MG63 (cell line): ENCODE data around the gene HOXA1. TPM values are rescaled to one million over a fixed set of nuclear protein-coding genes. Genes with fewer than 3 reads are reported as not detected.
A peak's percentile ranks its signal among the peaks of the same experiment; 100 is the strongest.

Experiments
- DNase-seq: peaks from one replicate; pipeline ENCODE4 v3.0.0-alpha.2; 2020
- H3K27me3 ChIP-seq: fragments of 250-450 bp; sonication (Bioruptor Pico); 2 replicates; pipeline ENCODE4 v1.5.1; 2020; ENCODE audit warnings: mild to moderate bottlenecking, moderate library complexity
- H3K36me3 ChIP-seq: fragments of 250-450 bp; sonication (Bioruptor Pico); 2 replicates; pipeline ENCODE4 v1.5.1; 2020; ENCODE audit warnings: mild to moderate bottlenecking, moderate library complexity
- H3K4me3 ChIP-seq: fragments of 250-450 bp; sonication (Bioruptor Pico); 2 replicates; pipeline ENCODE4 v1.5.1; 2020; ENCODE audit warnings: mild to moderate bottlenecking, moderate library complexity
- H3K9me3 ChIP-seq: fragments of 250-450 bp; sonication (Bioruptor Pico); 2 replicates; pipeline ENCODE4 v1.5.1; 2020; ENCODE audit warnings: mild to moderate bottlenecking, moderate library complexity
- total RNA-seq: library from RNA; depleted of rRNA; stranded (reverse); fragments of >200 nt; shearing (Covaris generic); gene quantifications from 2 replicates; pipeline ENCODE4 v1.2.3, GENCODE V29; 2014; ENCODE audit warnings: low replicate concordance; rRNA removed

The HOXA1 gene
- 0.27 and 1.1 TPM in 2 replicates for total RNA-seq

DNA sequence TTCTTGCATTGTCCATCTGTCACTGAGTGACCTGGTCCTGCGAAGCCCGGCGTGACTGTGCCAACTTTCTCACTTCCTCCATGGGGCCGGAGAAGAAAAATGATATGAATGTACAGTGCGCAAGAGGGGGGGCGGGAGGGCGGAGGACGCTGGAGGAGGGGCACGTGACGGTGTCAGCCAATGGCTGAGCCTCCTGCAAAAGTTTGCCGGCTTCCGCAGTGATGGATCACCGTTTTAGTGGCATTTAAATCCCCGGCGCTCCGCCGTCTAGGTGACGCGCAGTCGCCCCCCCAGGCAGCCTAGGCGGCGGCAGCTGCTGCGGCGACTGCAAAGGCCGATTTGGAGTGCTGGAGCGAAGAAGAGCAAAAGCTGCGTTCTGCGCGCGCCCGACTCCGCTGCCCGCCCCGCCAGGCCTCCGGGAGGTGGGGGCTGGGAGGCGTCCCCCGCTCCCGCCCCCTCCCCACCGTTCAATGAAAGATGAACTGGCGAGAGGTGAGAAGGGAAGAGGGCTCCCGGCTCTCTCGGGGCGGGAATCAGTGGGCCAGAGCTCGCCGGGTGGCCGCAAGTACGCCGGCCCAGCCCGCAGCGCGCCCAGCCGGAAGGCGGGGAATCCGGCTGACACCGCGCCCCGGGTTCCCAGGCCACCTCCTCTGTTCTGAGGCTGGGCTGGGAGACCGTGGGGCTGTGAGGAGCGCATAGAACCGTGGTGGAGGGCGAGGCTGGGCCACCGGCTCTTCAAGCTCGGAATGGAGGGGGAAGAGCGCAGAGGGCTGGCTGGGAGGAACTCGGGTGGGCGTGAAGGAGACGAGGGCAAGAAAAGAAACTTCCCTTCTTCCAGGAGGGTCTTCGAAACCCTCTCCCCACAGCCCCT is at the start of gene HOXA1:
HOXA1 (minus strand) TSS at position 104 of the 871 bp plus-strand sequence; CDS start at position 16, 88 bp downstream.
- Histone ChIP-seq H3K27me3 (no peaks in the 10 kb centered on the region), H3K36me3 (peaks cover 17% of the 10 kb centered on the region), H3K9me3 (no peaks in the 10 kb centered on the region), H3K4me3 (peak within 1 kb of the TSS; percentile 68)
- peak; percentile 86 for DNase-seq

DNA sequence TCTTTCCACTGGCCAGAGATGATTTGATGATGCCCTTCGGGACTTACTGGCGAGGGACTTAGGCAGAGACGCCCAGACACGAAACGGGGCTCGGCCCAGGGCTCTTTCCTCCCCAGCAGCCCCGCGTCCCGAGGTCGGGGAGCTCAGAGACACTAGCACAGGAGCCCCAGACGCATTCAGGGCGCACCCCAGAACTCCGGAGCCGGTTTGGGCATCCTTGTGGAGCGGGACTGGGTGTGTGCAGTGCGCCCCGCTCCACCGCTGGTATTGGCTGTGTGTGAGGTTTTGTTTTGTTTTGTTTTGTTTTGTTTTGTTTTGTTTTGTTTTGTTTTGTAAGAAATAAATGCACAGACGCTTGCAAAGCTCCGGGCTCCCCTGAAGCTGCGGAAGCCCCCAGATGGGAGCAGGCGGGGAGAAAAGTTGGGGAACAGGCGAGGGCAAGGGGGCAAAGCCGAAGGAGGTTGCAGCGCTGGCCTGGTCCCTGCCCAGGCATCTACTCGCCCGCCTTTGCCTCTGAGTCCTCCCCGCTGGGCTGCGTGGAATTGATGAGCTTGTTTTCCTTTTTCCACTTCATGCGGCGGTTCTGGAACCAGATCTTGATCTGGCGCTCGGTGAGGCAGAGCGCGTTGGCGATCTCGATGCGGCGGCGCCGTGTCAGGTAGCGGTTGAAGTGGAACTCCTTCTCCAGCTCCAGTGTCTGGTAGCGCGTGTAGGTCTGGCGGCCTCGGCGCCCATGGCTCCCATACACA is 49.5 kb upstream of the HOXA1 start:
- no peak for DNase-seq
- peaks cover 20% of the 10 kb centered on the region for H3K36me3 ChIP-seq
- H3K4me3 ChIP-seq = no peak overlapping the region
- H3K27me3 ChIP-seq = no peaks in the 10 kb centered on the region
- H3K9me3 ChIP-seq = no peaks in the 10 kb centered on the region

- Histone ChIP-seq H3K36me3 (peaks cover 23% of the 10 kb centered on the region), H3K27me3 (no peaks in the 10 kb centered on the region), H3K9me3 (no peaks in the 10 kb centered on the region), H3K4me3 (no peak overlapping the region)
- no peak for DNase-seq
Measured at GRCh38 chr7:27144781-27145164, 49.0 kb upstream of the HOXA1 start.

- Histone ChIP-seq H3K27me3 (no peaks in the 10 kb centered on the region), H3K4me3 (no peak overlapping the region), H3K9me3 (no peaks in the 10 kb centered on the region), H3K36me3 (peaks cover 23% of the 10 kb centered on the region)
- no peak for DNase-seq
Measured at GRCh38 chr7:27143950-27144780, 48.4 kb upstream of the HOXA1 start.

GRCh38 chr7:27143023-27143949 is 47.5 kb upstream of the HOXA1 start, which contains the start of gene HOXA5:
TSS of gene HOXA5 (minus strand) at chr7:27143681. CDS start at chr7:27143607, 74 bp downstream.
- no peaks in the 10 kb centered on the region for H3K27me3 ChIP-seq
- H3K36me3 ChIP-seq = peaks cover 23% of the 10 kb centered on the region
- DNase-seq = no peak
- H3K9me3 ChIP-seq = no peaks in the 10 kb centered on the region
- H3K4me3 ChIP-seq = no peak within 1 kb of the TSS

DNA sequence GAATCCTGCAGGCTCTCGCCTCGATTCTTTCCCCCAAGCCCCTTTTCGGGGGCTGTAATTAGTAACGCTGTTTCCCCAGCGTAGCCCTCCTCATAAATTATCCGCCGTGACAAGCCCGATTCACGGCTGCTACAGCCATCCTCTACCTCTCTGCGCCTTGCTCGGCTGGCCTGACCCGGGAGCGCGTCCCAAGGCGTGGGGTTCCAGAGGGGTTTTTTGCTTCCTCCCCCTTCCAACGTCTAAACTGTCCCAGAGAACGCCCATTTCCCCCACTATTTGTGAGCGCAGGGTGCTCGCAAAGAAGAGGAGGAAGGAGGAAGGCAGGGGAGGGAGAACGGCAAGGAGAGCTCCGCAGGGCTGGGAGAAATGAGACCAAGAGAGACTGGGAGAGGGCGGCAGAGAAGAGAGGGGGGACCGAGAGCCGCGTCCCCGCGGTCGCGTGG is 46.8 kb upstream of the HOXA1 start:
- H3K27me3 ChIP-seq = no peaks in the 10 kb centered on the region
- no peak for DNase-seq

DNA sequence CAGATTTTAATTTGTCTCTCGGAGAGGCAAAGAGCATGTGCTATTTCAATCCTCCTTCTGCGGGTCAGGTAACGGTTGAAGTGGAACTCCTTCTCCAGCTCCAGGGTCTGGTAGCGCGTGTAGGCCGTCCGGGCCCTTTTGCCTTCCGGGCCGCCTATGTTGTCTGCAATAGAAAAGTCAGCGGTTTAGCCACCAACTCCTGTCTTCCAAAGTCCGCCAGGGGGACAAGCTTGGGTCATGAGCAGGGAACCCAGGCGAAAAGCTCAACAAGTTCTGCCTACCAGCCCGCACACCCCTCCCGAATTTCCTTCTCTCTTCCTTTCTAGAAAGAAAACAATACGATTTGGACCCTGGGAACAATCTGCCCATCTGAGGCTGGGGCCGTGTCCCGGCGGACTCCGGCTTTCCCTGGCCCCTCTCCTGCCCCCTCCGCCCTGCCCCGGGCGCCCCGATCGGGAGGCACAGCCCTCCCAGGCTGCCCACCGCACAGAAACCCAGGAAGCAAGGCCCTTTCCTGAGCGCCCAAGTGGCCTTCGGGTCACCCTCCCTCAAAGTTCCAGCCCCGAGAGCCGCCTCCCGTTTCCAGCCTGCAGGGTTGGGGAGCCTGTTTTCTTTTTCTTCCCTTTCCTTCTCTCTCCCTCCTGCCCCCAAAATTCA is 46.3 kb upstream of the HOXA1 start:
- Histone ChIP-seq H3K36me3 (peaks cover 23% of the 10 kb centered on the region), H3K27me3 (no peaks in the 10 kb centered on the region), H3K4me3 (no peak overlapping the region), H3K9me3 (no peaks in the 10 kb centered on the region)
- DNase-seq = no peak

More for the DNA sequence above, 46.8 kb upstream of the HOXA1 start:
- H3K4me3 ChIP-seq = no peak overlapping the region
- peaks cover 23% of the 10 kb centered on the region for H3K36me3 ChIP-seq
- no peaks in the 10 kb centered on the region for H3K9me3 ChIP-seq

GRCh38 chr7:27141137-27141922 is 45.5 kb upstream of the HOXA1 start:
- H3K4me3 ChIP-seq = no peak overlapping the region
- no peaks in the 10 kb centered on the region for H3K27me3 ChIP-seq
- DNase-seq = no peak
- peaks cover 23% of the 10 kb centered on the region for H3K36me3 ChIP-seq
- H3K9me3 ChIP-seq = no peaks in the 10 kb centered on the region

DNA sequence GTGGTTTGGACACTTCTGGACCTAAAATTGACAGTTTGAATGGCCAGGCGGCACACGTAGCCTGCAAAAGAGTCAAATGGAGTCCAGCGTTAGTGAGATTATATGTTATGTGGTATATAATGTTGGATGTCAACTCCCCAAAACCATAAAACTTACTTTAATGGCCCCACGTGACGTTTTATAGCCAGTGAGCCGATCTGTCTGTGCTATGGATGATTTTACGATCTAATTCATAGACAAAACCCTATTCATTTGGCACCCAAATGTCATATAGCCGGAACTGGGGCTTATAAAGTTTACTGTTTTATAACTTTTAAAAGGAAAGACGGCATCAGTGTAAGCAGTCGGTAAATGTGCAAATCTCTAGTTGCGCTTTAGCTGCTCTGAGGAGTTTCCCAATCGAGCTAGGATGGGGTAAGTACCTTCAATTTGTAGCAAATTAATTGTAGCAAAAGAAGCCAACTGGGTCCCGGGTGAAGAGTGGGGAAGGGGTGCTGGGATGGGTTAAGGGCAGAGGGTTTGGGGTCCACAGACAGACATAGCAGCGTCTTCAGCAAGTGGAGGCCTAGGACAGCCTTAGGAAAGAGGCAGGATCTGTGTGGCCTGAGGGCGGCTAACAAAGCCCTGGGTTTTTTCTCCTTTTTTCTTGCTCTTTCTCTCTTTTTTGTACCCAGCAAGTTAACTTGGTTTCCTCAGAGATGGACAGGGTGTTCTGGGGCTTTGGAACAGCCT is 44.5 kb upstream of the HOXA1 start:
- H3K4me3 ChIP-seq = peak overlapping the region; percentile 40
- DNase-seq = no peak
- H3K27me3 ChIP-seq = no peaks in the 10 kb centered on the region
- peaks cover 16% of the 10 kb centered on the region for H3K36me3 ChIP-seq
- no peaks in the 10 kb centered on the region for H3K9me3 ChIP-seq

DNA sequence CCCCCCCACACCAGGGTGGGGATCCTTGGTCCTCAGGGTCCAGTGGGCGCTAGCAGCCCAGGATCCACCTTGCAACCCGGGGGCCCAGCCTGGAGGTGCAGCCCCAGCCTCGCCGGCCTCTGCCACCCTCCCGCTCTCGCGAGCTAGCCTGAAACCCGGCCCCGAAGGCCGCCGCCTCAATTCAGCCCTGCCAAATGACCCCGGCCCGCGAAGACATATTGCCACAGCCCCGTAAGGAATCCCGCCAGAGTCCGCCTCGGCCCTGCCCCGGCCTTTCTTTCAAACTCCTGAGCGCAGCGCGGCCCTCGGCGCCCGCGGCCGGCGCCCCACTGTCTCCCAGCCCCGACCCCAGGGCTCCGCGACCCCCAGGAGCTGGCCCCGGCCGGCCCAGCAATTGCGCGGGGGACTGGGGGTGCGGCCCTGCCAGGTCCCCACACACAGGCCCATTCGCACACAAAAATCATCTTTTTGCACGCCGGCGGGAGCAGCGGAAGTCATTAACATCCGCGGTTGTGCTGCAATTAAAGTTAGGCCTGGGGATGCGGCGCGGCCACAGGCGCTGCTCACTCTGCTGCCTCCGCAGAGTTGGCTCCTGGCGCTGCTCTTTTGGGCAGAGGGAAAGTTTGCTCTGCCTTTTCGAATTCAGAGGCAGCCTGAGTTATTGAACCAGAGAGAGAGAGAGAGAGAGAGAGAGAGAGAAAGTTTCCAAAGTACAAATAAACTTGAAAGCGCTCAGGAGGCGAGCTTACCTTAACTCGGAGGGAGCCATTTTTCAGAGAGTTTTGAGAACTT is 43.7 kb upstream of the HOXA1 start:
- DNase-seq = peak; percentile 60

GRCh38 chr7:27138985-27139333 is 43.2 kb upstream of the HOXA1 start:
- Histone ChIP-seq H3K9me3 (no peaks in the 10 kb centered on the region), H3K27me3 (no peaks in the 10 kb centered on the region), H3K36me3 (peaks cover 8% of the 10 kb centered on the region), H3K4me3 (peak overlapping the region; percentile 40)
- DNase-seq = no peak

More for the DNA sequence above, 43.7 kb upstream of the HOXA1 start:
- Histone ChIP-seq H3K27me3 (no peaks in the 10 kb centered on the region), H3K9me3 (no peaks in the 10 kb centered on the region), H3K4me3 (peak overlapping the region; percentile 40), H3K36me3 (peaks cover 13% of the 10 kb centered on the region)

DNA sequence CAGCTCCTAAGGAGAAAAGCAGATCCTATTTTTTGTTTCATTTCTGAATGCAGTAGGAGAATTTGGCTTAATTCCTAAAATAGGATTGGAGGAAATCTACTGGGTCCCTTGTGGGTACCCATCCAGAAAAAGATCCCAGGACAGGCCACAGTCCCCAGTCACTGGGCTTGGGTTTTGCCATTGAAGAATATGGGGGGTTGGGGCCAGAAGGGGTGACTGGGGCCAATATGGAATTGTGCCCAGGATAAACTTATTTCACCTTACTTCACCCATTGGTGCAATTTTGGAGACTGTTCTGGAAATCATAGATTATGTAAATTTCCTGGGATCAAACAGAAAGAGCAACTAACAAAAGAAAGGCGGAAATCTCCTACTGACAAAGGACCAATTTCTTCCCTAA is 42.7 kb upstream of the HOXA1 start:
- Histone ChIP-seq H3K9me3 (no peaks in the 10 kb centered on the region), H3K4me3 (peak overlapping the region; percentile 40; the same call in 1 of the 2 replicates), H3K36me3 (peaks cover 8% of the 10 kb centered on the region), H3K27me3 (no peaks in the 10 kb centered on the region)
- no peak for DNase-seq

- Histone ChIP-seq H3K27me3 (no peaks in the 10 kb centered on the region), H3K36me3 (peaks cover 8% of the 10 kb centered on the region), H3K9me3 (no peaks in the 10 kb centered on the region), H3K4me3 (peak overlapping the region; percentile 4; the same call in 1 of the 2 replicates)
- DNase-seq = no peak
Measured at GRCh38 chr7:27137640-27138315, 42.0 kb upstream of the HOXA1 start.
